ENCODE measurements around the gene IL1RAP. TPM values are rescaled to one million over a fixed set of nuclear protein-coding genes. Genes with fewer than 3 reads are reported as not detected.

The IL1RAP gene
- total RNA-seq, 4 donors from 2014 or later: 4.5 to 13.9 (median 5.2) TPM

DNA sequence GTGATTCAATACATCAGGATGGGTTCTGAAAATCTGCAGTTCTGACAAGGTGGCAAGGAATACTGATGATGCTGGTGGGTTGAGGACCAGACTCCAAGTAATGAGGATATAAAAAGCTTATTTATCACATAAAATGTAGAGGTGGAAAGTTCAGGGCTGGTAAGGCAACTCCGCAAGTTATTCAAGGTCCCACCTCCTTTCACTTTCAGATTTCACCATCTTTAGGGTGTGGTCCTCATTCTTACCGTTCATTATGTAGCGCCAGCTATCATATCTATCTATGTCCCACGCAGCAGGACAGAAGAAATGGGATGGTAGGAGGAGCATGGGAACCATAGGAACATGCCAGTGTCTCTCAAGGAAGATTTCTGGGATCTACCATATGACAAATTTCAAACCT, 80.3 kb downstream of the IL1RAP start:
- Histone ChIP-seq H3K36me3 (no peaks in the 10 kb centered on the region), H3K4me3 (no peak overlapping the region), H3K27me3 (no peaks in the 10 kb centered on the region), H3K9me3 (no peaks in the 10 kb centered on the region), H3K27ac (replicated peaks in 1 of 4) (no peak overlapping the region), H3K4me1 (no peaks in the 10 kb centered on the region)
- intact Hi-C loops (cut with DNase I): no loop called here
- WGBS: 68% methylated on average over 4 of the region's 4 CpGs
- no peak for DNase-seq (ENCODE audit: extremely low spot score)
- no peak for TF ChIP-seq POLR2AphosphoS5 (IDR thresholded peaks at IDR 0.05)
- TF ChIP-seq, protein P1, sequence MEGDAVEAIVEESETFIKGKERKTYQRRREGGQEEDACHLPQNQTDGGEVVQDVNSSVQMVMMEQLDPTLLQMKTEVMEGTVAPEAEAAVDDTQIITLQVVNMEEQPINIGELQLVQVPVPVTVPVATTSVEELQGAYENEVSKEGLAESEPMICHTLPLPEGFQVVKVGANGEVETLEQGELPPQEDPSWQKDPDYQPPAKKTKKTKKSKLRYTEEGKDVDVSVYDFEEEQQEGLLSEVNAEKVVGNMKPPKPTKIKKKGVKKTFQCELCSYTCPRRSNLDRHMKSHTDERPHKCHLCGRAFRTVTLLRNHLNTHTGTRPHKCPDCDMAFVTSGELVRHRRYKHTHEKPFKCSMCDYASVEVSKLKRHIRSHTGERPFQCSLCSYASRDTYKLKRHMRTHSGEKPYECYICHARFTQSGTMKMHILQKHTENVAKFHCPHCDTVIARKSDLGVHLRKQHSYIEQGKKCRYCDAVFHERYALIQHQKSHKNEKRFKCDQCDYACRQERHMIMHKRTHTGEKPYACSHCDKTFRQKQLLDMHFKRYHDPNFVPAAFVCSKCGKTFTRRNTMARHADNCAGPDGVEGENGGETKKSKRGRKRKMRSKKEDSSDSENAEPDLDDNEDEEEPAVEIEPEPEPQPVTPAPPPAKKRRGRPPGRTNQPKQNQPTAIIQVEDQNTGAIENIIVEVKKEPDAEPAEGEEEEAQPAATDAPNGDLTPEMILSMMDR (IDR thresholded peaks at IDR 0.05): no peak
- no peak for TF ChIP-seq EP300 (IDR thresholded peaks at IDR 0.05)
- no peak for TF ChIP-seq POLR2A (IDR thresholded peaks at IDR 0.05; ENCODE audit: low read depth)

GRCh38 chr3:190595179-190595795, 81.4 kb downstream of the IL1RAP start:
- no peaks in the 10 kb centered on the region for H3K4me1 ChIP-seq
- intact Hi-C loops (cut with DNase I): no loop called here
- H3K4me3 ChIP-seq: no peak overlapping the region
- H3K9me3 ChIP-seq: no peaks in the 10 kb centered on the region
- TF ChIP-seq EP300 (IDR thresholded peaks at IDR 0.05): no peak
- WGBS: 92% methylated on average over 9 of the region's 9 CpGs
- H3K27ac ChIP-seq (replicated peaks in 1 of 4): no peak overlapping the region
- H3K27me3 ChIP-seq: no peaks in the 10 kb centered on the region
- no peaks in the 10 kb centered on the region for H3K36me3 ChIP-seq
- no peak for DNase-seq (ENCODE audit: extremely low spot score)

DNA sequence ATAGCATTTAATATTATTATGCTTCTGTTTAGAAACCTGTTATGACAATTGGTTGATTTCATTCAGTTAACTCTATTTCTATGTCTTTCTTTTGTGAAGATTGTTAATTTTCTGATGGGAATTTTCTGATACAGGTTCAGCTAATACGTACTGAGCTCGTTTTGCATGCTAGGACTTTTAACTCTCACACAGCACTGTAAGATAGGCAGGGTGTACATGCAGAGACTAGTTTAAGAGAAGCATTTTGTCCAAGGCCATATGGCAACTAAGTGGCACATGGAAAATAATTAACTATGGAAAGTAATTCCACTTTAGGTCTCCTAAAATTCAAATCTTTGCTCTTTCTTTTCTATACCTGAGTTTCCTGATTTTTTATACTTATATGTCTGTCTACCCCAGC, 81.9 kb downstream of the IL1RAP start:
- H3K36me3 ChIP-seq: no peaks in the 10 kb centered on the region
- no peak for DNase-seq (ENCODE audit: extremely low spot score)
- WGBS: 89% methylated on average over 2 of the region's 2 CpGs
- no peak overlapping the region for H3K4me3 ChIP-seq
- no peak overlapping the region for H3K27ac ChIP-seq (replicated peaks in 1 of 4)
- H3K27me3 ChIP-seq: no peaks in the 10 kb centered on the region
- H3K4me1 ChIP-seq: no peaks in the 10 kb centered on the region
- intact Hi-C loops (cut with DNase I): no loop called here
- TF ChIP-seq POLR2AphosphoS5 (IDR thresholded peaks at IDR 0.05): no peak
- TF ChIP-seq, protein P1 (IDR thresholded peaks at IDR 0.05): no peak
- TF ChIP-seq EP300 (IDR thresholded peaks at IDR 0.05): no peak
- no peak for TF ChIP-seq POLR2A (IDR thresholded peaks at IDR 0.05; ENCODE audit: low read depth)
- H3K9me3 ChIP-seq: no peaks in the 10 kb centered on the region

- intact Hi-C loops (cut with DNase I): no loop called here
These were observed 82.7 kb downstream of the IL1RAP start for GRCh38 chr3:190596349-190597285.

DNA sequence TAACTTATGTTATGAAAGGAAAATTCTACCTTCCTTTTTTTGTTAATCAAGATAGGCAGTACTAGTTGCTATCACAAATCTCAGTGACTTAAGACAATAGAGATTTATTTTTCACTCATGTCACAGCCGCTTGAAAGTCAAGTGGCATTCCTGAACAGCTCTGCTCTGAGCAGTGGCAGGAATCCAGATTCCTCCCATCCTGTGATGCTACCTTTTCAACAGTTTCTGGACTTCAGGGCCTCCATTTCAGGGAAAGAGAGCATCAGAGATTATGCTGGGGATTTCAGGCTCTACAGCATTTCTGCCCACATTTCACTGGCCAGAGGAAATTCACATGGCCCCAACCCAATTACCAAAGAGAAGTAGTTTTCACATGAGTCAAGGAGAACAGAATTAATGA, 83.4 kb downstream of the IL1RAP start:
- H3K4me1 ChIP-seq: no peaks in the 10 kb centered on the region
- intact Hi-C loops (cut with DNase I): no loop called here

More at GRCh38 chr3:190596349-190597285, 82.7 kb downstream of the IL1RAP start:
- no peaks in the 10 kb centered on the region for H3K27me3 ChIP-seq
- WGBS: 58% methylated on average over 5 of the region's 5 CpGs
- no peaks in the 10 kb centered on the region for H3K9me3 ChIP-seq
- no peaks in the 10 kb centered on the region for H3K4me1 ChIP-seq
- H3K27ac ChIP-seq (replicated peaks in 1 of 4): no peak overlapping the region
- DNase-seq (ENCODE audit: extremely low spot score): no peak
- no peak overlapping the region for H3K4me3 ChIP-seq
- no peaks in the 10 kb centered on the region for H3K36me3 ChIP-seq
- TF ChIP-seq, protein P1 (IDR thresholded peaks at IDR 0.05): no peak
- no peak for TF ChIP-seq POLR2AphosphoS5 (IDR thresholded peaks at IDR 0.05)
- TF ChIP-seq EP300 (IDR thresholded peaks at IDR 0.05): no peak
- TF ChIP-seq POLR2A (IDR thresholded peaks at IDR 0.05; ENCODE audit: low read depth): no peak

More for the DNA sequence above, 83.4 kb downstream of the IL1RAP start:
- Histone ChIP-seq H3K36me3 (no peaks in the 10 kb centered on the region), H3K4me3 (no peak overlapping the region), H3K9me3 (no peaks in the 10 kb centered on the region), H3K27ac (replicated peaks in 1 of 4) (no peak overlapping the region), H3K27me3 (no peaks in the 10 kb centered on the region)
- no peak for TF ChIP-seq POLR2A (IDR thresholded peaks at IDR 0.05; ENCODE audit: low read depth)
- TF ChIP-seq, protein P1 (IDR thresholded peaks at IDR 0.05): no peak
- TF ChIP-seq POLR2AphosphoS5 (IDR thresholded peaks at IDR 0.05): no peak
- TF ChIP-seq EP300 (IDR thresholded peaks at IDR 0.05): no peak
- DNase-seq (ENCODE audit: extremely low spot score): no peak
- WGBS: 90% methylated on average over 1 of the region's 1 CpG

Data from esophagus muscularis mucosa (tissue), 4 donors.